ENCODE results near the gene CYTH2.
A peak's percentile ranks its signal among the peaks of the same experiment; 100 is the strongest.

The CYTH2 gene

DNA sequence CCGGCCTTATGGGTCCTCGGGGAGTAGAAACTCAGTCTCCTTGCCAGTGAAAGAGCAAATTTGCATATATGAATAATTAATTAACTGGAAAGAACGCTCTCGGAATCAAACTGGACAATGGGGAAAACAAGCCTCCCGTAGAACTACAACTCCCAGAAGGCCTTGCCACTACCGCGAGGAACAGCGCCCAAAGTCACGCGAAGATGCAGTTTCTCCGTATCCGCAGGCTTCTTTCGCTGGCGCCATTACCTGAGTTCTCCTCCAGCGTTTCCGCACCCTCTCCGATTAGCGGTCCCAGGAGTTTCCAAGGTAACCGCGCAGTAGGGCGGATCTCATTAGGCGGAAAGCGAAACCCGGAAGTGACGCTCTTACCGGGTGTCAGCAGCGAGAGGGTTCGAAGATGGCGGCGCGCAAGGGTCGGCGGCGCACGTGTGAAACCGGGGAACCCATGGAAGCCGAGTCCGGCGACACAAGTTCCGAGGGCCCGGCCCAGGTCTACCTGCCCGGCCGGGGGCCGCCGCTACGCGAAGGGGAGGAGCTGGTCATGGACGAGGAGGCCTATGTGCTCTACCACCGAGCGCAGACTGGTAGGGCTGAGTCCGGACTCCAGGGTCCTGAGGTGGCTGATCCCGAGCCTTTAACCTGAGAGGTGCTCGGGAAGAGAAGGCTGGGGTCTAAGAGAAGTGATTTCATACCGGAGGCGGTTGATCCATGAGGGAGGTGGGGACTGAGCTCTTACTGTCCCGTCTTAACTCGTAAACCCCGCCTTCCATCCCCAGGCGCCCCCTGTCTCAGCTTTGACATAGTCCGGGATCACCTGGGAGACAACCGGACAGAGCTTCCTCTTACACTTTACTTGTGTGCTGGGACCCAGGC lies 23.3 kb upstream of the CYTH2 start, which contains the start of gene GRWD1 (continued):
- TF ChIP-seq, protein P1, sequence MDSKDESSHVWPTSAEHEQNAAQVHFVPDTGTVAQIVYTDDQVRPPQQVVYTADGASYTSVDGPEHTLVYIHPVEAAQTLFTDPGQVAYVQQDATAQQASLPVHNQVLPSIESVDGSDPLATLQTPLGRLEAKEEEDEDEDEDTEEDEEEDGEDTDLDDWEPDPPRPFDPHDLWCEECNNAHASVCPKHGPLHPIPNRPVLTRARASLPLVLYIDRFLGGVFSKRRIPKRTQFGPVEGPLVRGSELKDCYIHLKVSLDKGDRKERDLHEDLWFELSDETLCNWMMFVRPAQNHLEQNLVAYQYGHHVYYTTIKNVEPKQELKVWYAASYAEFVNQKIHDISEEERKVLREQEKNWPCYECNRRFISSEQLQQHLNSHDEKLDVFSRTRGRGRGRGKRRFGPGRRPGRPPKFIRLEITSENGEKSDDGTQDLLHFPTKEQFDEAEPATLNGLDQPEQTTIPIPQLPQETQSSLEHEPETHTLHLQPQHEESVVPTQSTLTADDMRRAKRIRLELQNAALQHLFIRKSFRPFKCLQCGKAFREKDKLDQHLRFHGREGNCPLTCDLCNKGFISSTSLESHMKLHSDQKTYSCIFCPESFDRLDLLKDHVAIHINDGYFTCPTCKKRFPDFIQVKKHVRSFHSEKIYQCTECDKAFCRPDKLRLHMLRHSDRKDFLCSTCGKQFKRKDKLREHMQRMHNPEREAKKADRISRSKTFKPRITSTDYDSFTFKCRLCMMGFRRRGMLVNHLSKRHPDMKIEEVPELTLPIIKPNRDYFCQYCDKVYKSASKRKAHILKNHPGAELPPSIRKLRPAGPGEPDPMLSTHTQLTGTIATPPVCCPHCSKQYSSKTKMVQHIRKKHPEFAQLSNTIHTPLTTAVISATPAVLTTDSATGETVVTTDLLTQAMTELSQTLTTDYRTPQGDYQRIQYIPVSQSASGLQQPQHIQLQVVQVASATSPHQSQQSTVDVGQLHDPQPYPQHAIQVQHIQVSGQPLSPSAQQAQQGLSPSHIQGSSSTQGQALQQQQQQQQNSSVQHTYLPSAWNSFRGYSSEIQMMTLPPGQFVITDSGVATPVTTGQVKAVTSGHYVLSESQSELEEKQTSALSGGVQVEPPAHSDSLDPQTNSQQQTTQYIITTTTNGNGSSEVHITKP (tag by site-specific recombination; IDR thresholded peaks at IDR 0.05), result peak; percentile 78
- TF ChIP-seq KLF8 (tag by site-specific recombination; IDR thresholded peaks at IDR 0.05) (peak; percentile 79), IKZF3 (tag by site-specific recombination; IDR thresholded peaks at IDR 0.05) (peak; percentile 91), ZXDB (tag by site-specific recombination; IDR thresholded peaks at IDR 0.05) (peak; percentile 75), ZNF223 (tag by site-specific recombination; IDR thresholded peaks at IDR 0.05) (no peak), BCL11A (tag by site-specific recombination; IDR thresholded peaks at IDR 0.05; ENCODE audit: low read depth) (no peak), ZNF433 (tag by site-specific recombination; IDR thresholded peaks at IDR 0.05; ENCODE audit: low read depth) (no peak), OSR2 (tag by site-specific recombination; IDR thresholded peaks at IDR 0.05) (no peak), ZBTB8A (tag by site-specific recombination; IDR thresholded peaks at IDR 0.05) (no peak), ZNF37A (tag by site-specific recombination; IDR thresholded peaks at IDR 0.05) (no peak), ZNF514 (tag by site-specific recombination; IDR thresholded peaks at IDR 0.05) (no peak), PRDM1 (tag by site-specific recombination; IDR thresholded peaks at IDR 0.05) (peak; percentile 75), BCL11B (tag by site-specific recombination; IDR thresholded peaks at IDR 0.05; ENCODE audit: low read depth) (no peak)
- TF ChIP-seq, protein P2, sequence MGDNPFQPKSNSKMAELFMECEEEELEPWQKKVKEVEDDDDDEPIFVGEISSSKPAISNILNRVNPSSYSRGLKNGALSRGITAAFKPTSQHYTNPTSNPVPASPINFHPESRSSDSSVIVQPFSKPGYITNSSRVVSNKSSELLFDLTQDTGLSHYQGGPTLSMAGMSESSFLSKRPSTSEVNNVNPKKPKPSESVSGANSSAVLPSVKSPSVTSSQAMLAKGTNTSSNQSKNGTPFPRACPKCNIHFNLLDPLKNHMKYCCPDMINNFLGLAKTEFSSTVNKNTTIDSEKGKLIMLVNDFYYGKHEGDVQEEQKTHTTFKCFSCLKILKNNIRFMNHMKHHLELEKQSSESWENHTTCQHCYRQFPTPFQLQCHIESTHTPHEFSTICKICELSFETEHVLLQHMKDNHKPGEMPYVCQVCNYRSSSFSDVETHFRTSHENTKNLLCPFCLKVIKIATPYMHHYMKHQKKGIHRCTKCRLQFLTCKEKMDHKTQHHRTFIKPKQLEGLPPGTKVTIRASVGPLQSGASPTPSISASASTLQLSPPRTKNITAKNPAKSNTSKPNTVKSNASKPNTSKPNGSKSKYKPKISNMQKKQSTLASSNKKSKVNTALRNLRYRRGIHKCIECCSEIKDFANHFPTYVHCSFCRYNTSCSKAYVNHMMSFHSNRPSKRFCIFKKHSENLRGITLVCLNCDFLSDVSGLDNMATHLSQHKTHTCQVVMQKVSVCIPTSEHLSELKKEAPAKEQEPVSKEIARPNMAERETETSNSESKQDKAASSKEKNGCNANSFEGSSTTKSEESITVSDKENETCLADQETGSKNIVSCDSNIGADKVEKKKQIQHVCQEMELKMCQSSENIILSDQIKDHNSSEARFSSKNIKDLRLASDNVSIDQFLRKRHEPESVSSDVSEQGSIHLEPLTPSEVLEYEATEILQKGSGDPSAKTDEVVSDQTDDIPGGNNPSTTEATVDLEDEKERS (tag by site-specific recombination; IDR thresholded peaks at IDR 0.05), result no peak
- TF ChIP-seq, protein P3, sequence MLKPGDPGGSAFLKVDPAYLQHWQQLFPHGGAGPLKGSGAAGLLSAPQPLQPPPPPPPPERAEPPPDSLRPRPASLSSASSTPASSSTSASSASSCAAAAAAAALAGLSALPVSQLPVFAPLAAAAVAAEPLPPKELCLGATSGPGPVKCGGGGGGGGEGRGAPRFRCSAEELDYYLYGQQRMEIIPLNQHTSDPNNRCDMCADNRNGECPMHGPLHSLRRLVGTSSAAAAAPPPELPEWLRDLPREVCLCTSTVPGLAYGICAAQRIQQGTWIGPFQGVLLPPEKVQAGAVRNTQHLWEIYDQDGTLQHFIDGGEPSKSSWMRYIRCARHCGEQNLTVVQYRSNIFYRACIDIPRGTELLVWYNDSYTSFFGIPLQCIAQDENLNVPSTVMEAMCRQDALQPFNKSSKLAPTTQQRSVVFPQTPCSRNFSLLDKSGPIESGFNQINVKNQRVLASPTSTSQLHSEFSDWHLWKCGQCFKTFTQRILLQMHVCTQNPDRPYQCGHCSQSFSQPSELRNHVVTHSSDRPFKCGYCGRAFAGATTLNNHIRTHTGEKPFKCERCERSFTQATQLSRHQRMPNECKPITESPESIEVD (tag by site-specific recombination; IDR thresholded peaks at IDR 0.05), result no peak

DNA sequence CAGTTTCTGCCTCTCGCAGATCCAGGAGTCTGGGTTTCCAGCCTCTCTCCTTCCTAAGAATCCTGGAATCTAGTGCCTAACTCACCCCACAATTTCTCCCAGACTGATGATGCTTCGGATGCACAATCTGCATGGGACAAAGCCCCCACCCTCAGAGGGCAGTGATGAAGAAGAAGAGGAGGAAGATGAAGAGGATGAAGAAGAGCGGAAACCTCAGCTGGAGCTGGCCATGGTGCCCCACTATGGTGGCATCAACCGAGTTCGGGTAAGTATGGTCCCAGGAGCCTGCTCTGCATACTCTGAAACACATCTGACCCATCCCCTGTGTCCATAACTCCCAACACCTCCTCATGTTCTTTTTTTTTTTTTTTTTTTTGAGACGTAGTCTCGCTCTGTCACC lies 22.6 kb upstream of the CYTH2 start:
- Histone ChIP-seq H3K27ac (ENCODE audit: extremely low read depth, low read depth, low read length) (peak overlapping the region; percentile 65; the same call in 1 of the 2 replicates), H3K9me3 (ENCODE audit: control insufficient read depth, insufficient read depth, low read depth, low read length) (no peaks in the 10 kb centered on the region), H3K4me3 (ENCODE audit: low read depth, low read length) (peak overlapping the region; percentile 88), H3K36me3 (ENCODE audit: control insufficient read depth in 2 of 2, insufficient read depth in 1 of 2, low read length in 2 of 2) (peaks cover 37 to 49% of the 10 kb centered on the region in 2 experiments), H3K4me1 (ENCODE audit: control insufficient read depth, insufficient read depth, low read length) (peaks cover 8% of the 10 kb centered on the region)
- ChIA-PET CTCF (interaction anchor here (0.9 to 2.8 kb wide), 3 partner anchors 55 to 132 kb away, joined by 3 to 13 read pairs (median 5); partner anchors contain the start of gene KDELR1), POLR2A (interaction anchor here (1.0 to 1.3 kb wide), 3 partner anchors 23 to 125 kb away, joined by 3 to 5 read pairs (median 3); partner anchors contain the start of gene GRIN2D)
- TF ChIP-seq SCRT2 (tag by site-specific recombination; IDR thresholded peaks at IDR 0.05) (0 out of 2 replicates have a peak, but pooled peaks have one; percentile 6), TCF7L2 (IDR thresholded peaks at IDR 0.05; ENCODE audit: borderline replicate concordance, low read depth, low read length) (no peak), SP7 (tag by site-specific recombination; IDR thresholded peaks at IDR 0.05) (no peak), ZNF747 (tag by site-specific recombination; IDR thresholded peaks at IDR 0.05) (no peak)
- TF ChIP-seq, protein P4, sequence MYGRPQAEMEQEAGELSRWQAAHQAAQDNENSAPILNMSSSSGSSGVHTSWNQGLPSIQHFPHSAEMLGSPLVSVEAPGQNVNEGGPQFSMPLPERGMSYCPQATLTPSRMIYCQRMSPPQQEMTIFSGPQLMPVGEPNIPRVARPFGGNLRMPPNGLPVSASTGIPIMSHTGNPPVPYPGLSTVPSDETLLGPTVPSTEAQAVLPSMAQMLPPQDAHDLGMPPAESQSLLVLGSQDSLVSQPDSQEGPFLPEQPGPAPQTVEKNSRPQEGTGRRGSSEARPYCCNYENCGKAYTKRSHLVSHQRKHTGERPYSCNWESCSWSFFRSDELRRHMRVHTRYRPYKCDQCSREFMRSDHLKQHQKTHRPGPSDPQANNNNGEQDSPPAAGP (tag by site-specific recombination; IDR thresholded peaks at IDR 0.05), result no peak
- TF ChIP-seq, protein P5, sequence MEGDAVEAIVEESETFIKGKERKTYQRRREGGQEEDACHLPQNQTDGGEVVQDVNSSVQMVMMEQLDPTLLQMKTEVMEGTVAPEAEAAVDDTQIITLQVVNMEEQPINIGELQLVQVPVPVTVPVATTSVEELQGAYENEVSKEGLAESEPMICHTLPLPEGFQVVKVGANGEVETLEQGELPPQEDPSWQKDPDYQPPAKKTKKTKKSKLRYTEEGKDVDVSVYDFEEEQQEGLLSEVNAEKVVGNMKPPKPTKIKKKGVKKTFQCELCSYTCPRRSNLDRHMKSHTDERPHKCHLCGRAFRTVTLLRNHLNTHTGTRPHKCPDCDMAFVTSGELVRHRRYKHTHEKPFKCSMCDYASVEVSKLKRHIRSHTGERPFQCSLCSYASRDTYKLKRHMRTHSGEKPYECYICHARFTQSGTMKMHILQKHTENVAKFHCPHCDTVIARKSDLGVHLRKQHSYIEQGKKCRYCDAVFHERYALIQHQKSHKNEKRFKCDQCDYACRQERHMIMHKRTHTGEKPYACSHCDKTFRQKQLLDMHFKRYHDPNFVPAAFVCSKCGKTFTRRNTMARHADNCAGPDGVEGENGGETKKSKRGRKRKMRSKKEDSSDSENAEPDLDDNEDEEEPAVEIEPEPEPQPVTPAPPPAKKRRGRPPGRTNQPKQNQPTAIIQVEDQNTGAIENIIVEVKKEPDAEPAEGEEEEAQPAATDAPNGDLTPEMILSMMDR (tag by site-specific recombination; IDR thresholded peaks at IDR 0.05), result no peak
- TF ChIP-seq, protein P6, sequence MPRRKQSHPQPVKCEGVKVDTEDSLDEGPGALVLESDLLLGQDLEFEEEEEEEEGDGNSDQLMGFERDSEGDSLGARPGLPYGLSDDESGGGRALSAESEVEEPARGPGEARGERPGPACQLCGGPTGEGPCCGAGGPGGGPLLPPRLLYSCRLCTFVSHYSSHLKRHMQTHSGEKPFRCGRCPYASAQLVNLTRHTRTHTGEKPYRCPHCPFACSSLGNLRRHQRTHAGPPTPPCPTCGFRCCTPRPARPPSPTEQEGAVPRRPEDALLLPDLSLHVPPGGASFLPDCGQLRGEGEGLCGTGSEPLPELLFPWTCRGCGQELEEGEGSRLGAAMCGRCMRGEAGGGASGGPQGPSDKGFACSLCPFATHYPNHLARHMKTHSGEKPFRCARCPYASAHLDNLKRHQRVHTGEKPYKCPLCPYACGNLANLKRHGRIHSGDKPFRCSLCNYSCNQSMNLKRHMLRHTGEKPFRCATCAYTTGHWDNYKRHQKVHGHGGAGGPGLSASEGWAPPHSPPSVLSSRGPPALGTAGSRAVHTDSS (tag by site-specific recombination; IDR thresholded peaks at IDR 0.05), result peak; percentile 96

Data from HEK293 (cell line).